ENCODE results near the gene MGAT5B. TPM values are rescaled to one million over a fixed set of nuclear protein-coding genes. Genes with fewer than 3 reads are reported as not detected.

The MGAT5B gene
- total RNA-seq: 2.3 TPM
- polyA plus RNA-seq (ENCODE audit: insufficient read depth, low read depth, low replicate concordance): 0.56 TPM
- long read RNA-seq, donor 1: 0 reads
- long read RNA-seq, donor 2: 0 reads
- long read RNA-seq, donor 3, partial matches to known transcripts: 0 of 1 reads
- long read RNA-seq, donor 3, other reads (novel, unspliced or antisense): 0 of 1 reads
- long read RNA-seq, donor 4: 0 reads
- long read RNA-seq, donor 5: 0 reads
- long read RNA-seq, donor 6: 0 reads
- long read RNA-seq, donor 7, partial matches to known transcripts: 0 of 1 reads
- long read RNA-seq, donor 7, other reads (novel, unspliced or antisense): 1 of 1 reads
- long read RNA-seq, donor 8: 0 reads
- long read RNA-seq, donor 9: 0 reads
- long read RNA-seq, donor 10: 0 reads

GRCh38 chr17:76868176-76868668 lies at the start of gene MGAT5B:
Gene MGAT5B (plus strand): TSS chr17:76868404. CDS start chr17:76869030, 626 bp downstream.
- no peaks in the 10 kb centered on the region for H3K9me3 ChIP-seq (ENCODE audit: control insufficient read depth in 2 of 3, insufficient read depth in 1 of 3, low read length in 3 of 3)
- peaks cover 2% of the 10 kb centered on the region for H3K27me3 ChIP-seq (ENCODE audit: control insufficient read depth, insufficient read depth, low read length)
- no peak within 1 kb of the TSS for H3K4me3 ChIP-seq (ENCODE audit: low read length in 3 of 3)
- no peak within 1 kb of the TSS for H3K27ac ChIP-seq (ENCODE audit: low read depth in 2 of 2, low read length in 2 of 2)
- H3K36me3 ChIP-seq (ENCODE audit: control insufficient read depth in 2 of 3, insufficient read depth in 3 of 3, low read length in 3 of 3): no peaks in the 10 kb centered on the region
- peak; percentile 83 to 93 (median 89) for DNase-seq
- H3K9ac ChIP-seq (ENCODE audit: low read length in 3 of 3): no peak within 1 kb of the TSS
- no peak for FAIRE-seq
- intact Hi-C loops (cut with DNase I): loop anchor here (5.0 kb wide), 1 partner anchor 199 kb away; no protein-coding TSS in a partner anchor
- peak; percentile 89 for TF ChIP-seq CTCF (IDR thresholded peaks at IDR 0.05; ENCODE audit: borderline replicate concordance, extremely low read depth, insufficient read depth)
- H3K4me1 ChIP-seq (ENCODE audit: control insufficient read depth in 2 of 3, insufficient read depth in 2 of 3, low read depth in 1 of 3, low read length in 3 of 3): peaks cover 0 to 4% (median 0%) of the 10 kb centered on the region in 3 donors

GRCh38 chr17:76820039-76820438 lies 48.2 kb upstream of the MGAT5B start:
- Histone ChIP-seq H3K4me3 (ENCODE audit: low read length in 3 of 3) (no peak overlapping the region), H3K9me3 (ENCODE audit: control insufficient read depth in 2 of 3, insufficient read depth in 1 of 3, low read length in 3 of 3) (no peaks in the 10 kb centered on the region), H3K9ac (ENCODE audit: low read length in 3 of 3) (no peak overlapping the region), H3K4me1 (ENCODE audit: control insufficient read depth in 2 of 3, insufficient read depth in 2 of 3, low read depth in 1 of 3, low read length in 3 of 3) (no peaks in the 10 kb centered on the region), H3K27me3 (ENCODE audit: control insufficient read depth, insufficient read depth, low read length) (no peaks in the 10 kb centered on the region), H3K36me3 (ENCODE audit: control insufficient read depth in 2 of 3, insufficient read depth in 3 of 3, low read length in 3 of 3) (no peaks in the 10 kb centered on the region), H3K27ac (ENCODE audit: low read depth in 2 of 2, low read length in 2 of 2) (no peak overlapping the region)
- no peak for TF ChIP-seq CTCF (IDR thresholded peaks at IDR 0.05; ENCODE audit: borderline replicate concordance, extremely low read depth, insufficient read depth)
- intact Hi-C loops (cut with DNase I): no loop called here
- FAIRE-seq (no peak), DNase-seq (no peak)

GRCh38 chr17:76820561-76820960 lies 47.6 kb upstream of the MGAT5B start:
- Histone ChIP-seq H3K4me1 (ENCODE audit: control insufficient read depth in 2 of 3, insufficient read depth in 2 of 3, low read depth in 1 of 3, low read length in 3 of 3) (no peaks in the 10 kb centered on the region), H3K36me3 (ENCODE audit: control insufficient read depth in 2 of 3, insufficient read depth in 3 of 3, low read length in 3 of 3) (no peaks in the 10 kb centered on the region), H3K27me3 (ENCODE audit: control insufficient read depth, insufficient read depth, low read length) (no peaks in the 10 kb centered on the region), H3K9ac (ENCODE audit: low read length in 3 of 3) (no peak overlapping the region), H3K9me3 (ENCODE audit: control insufficient read depth in 2 of 3, insufficient read depth in 1 of 3, low read length in 3 of 3) (no peaks in the 10 kb centered on the region), H3K4me3 (ENCODE audit: low read length in 3 of 3) (no peak overlapping the region), H3K27ac (ENCODE audit: low read depth in 2 of 2, low read length in 2 of 2) (no peak overlapping the region)
- DNase-seq: no peak
- FAIRE-seq: no peak
- TF ChIP-seq CTCF (IDR thresholded peaks at IDR 0.05; ENCODE audit: borderline replicate concordance, extremely low read depth, insufficient read depth): no peak
- intact Hi-C loops (cut with DNase I): no loop called here
